ENCODE measurements around the gene CEP63.
"Not testable (repeated sequence)": the region's sequence is repeated elsewhere in the genome, so short reads cannot be mapped to it uniquely, and the experiment has no call there.

CEP63 gene

GRCh38 chr3:134522541-134522940, 36.7 kb downstream of the CEP63 start:
- DNase-seq: no peak

- no peak for DNase-seq
Measured at GRCh38 chr3:134525293-134525692, 39.4 kb downstream of the CEP63 start.

DNA sequence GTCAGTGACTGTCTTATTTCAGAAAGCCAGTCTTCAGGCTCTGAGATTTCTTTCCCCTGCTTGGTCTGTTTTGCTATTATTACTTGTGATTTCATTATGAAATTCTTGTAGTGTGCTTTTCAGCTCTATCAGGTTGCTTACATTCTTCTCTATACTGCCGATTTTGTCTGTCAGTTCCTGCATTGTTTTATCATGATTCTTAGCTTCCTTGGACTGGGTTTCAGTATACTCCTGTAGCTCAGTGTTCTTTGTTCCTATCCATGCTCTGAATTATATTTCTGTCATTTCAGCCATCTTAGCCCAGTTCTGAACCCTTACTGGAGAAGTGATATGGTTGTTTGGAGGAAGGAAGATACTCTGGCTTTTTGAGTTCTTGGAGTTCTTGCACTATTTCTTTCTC, 40.5 kb downstream of the CEP63 start:
- no peak for DNase-seq

- DNase-seq: peak; percentile 10 to 28
Measured at GRCh38 chr3:134527037-134527436, 41.2 kb downstream of the CEP63 start.

DNA sequence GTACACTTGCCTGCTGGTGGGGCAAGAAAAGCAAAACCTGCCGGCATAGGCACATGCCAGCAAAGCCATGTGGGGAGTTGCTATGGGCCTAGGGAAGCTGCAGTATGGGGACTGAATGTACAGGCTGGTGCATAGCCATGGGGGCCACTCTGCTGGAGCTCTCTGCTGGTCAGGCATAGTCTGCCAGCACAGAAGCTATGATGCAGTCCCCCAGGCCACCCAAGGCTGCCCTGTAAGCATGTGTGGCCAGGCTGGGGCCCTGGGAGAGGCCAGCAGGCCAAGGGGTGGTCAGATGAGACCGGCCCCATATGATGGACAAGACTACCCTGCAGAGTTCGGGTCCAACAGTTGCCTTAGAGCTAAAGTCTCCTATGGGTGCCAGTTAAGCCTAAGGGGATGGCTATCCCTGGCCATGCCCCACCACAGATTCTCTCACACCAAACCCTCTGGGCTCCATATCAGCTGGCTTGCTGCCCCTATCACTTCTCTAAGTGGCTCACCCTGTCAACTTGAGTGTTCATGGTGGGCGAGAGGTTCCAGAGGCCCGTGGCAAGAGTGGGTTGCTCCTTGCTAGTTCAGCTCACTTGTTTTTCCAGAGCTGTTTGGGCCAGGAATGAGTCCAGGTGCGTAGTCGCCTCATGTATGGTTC, 41.8 kb downstream of the CEP63 start:
- no peak for DNase-seq

DNA sequence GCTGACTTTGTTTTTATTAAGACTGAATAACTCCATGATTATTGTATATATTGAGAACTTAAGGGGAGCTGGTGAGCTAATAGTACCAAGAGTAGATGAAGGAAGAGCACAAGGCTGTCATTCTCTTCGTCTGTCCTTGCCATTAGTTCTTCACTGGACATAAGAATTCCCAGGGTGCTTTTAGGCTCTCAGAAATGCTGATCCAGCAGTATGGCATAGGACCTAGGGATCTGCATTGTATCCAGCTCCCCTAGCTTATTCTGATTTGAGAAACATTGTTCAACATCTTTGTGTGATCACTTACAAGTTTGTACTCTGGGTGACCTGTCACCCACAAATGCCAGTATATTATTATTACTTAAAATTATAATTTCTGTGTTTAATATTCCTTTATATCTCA, 47.6 kb downstream of the CEP63 start:
- DNase-seq: no peak

DNA sequence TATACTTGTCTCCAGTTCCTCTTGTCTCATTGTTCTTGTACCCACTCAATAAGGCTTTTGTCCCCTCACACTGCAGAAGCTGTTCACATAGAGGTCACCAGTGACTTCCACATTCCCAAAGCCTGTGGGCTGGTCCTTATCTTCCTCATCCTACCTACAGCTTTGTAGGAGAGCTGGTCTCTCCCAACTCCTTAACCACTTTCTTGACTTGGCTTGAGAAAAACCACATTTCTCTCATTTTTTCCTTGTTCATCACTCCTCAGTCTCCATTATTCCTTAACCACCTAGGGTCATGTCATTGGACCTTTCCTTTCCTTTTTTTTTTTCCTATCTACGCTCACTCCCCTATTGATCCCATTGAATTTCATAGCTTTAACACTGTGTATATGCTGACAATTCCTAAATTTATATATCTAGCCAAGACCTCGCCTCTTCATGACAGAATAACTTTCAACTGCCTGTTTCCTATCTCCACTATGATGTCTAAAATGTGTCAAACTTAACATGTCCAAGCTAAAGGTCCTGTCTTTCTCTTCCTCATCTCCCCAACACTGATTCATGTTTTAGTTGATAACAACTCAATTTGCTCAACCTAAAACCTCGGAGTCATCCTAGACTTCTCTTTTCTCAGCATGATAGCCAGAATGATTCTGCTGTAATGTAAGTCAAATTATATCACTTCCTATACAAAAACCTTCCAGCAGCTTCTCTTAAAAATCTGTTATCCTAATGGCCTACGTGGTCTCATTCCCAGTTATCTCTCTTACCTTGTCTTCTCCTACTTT, 49.5 kb downstream of the CEP63 start:
- DNase-seq: no peak

- DNase-seq: peak; percentile 39 to 65
Measured at GRCh38 chr3:134536781-134537180, 50.9 kb downstream of the CEP63 start.

- DNase-seq: peak in 1 of 2 experiments; percentile 25
Measured at GRCh38 chr3:134542287-134542958, 56.6 kb downstream of the CEP63 start.

DNA sequence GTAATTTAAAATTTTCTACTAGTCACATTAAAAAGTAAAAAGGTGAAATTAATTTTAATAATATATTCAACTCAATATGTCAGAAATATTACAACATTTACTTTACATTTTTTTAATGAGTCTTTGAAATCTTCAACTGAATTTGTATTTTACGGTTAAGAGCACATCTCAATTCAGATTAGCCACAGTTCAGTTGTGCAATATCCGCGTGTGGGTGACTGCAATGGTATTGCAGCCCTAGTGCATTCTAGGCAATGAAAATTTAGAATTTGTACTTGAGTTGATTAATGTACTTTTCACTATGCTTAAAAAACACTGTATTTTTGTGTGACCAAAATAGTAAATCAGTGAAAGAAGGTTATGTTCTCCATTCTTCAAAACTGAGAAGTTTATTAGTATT, 57.3 kb downstream of the CEP63 start:
- DNase-seq: peak; percentile 89 to 90

- DNase-seq: peak; percentile 60 to 74
Measured at GRCh38 chr3:134544316-134544715, 58.5 kb downstream of the CEP63 start.

DNA sequence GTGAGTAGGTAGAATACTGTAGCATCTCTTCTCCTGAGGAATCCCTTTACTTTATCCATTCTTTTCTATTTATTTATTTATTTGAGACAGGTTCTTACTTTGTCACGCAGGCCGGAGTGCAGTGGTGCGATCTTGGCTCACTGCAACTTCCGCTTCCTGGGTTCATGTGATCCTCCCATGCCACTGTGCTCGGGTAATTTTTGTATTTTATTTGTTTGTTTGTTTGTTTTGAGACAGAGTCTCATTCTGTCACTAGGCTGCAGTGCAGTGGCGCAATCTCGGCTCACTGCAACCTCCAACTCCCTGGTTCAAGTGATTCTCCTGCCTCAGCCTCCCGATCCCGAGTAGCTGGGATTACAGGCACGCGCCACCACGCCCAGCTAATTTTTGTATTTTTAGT, 58.9 kb downstream of the CEP63 start:
- DNase-seq: not testable (repeated sequence)

- DNase-seq: peak in 1 of 2 experiments; percentile 19
Measured at GRCh38 chr3:134545818-134546217, 60.0 kb downstream of the CEP63 start.

- DNase-seq: peak; percentile 30 to 32
Measured at GRCh38 chr3:134552784-134553183, 66.9 kb downstream of the CEP63 start.

- DNase-seq: peak in 1 of 2 experiments; percentile 7
Measured at GRCh38 chr3:134559591-134559990, 73.7 kb downstream of the CEP63 start.

- no peak for DNase-seq
Measured at GRCh38 chr3:134562055-134562454, 76.2 kb downstream of the CEP63 start.

DNA sequence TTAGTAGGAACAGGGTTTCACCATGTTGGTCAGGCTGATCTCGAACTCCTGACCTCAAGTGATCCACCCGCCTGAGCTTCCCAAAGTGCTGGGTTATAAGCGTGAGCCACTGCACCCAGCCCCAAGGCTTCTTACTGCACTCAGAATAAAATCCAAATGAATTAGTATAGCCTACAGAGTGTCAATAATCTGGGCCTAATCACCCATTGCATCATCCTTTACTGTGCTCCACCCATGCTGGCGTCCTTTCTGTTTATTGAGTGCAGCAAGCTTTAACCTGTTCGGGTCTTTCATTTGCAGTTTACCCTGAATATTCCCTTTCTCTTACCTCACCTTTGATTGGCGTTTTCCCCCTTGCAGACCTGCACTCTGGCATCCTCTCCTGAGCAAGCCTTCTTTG, 77.7 kb downstream of the CEP63 start:
- no peak for DNase-seq

DNA sequence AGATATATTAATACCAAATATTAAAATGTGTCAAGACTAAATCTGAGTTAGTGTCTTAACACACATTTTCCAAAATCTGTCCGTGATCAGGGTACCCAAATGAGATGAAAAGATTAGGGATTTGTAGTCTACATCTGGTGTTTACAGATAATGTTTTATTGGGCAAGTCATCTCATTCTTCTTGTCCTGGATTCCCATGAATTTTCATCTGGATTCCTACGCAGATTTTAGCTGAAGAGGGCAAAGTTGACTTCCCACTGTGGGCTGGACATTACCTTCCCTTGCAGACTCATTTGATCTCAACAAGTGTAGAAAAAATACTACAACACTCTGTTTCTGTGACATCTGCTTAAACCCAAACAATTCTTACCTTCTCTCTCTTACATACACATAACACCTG, 79.1 kb downstream of the CEP63 start:
- no peak for DNase-seq

GRCh38 chr3:134567605-134568004, 81.7 kb downstream of the CEP63 start:
- no peak for DNase-seq

- DNase-seq: no peak
Measured at GRCh38 chr3:134568790-134569189, 82.9 kb downstream of the CEP63 start.

- DNase-seq: not testable (repeated sequence)
Measured at GRCh38 chr3:134569899-134570298, 84.0 kb downstream of the CEP63 start.

GRCh38 chr3:134576426-134576825, 90.6 kb downstream of the CEP63 start:
- DNase-seq: no peak

GRCh38 chr3:134576831-134577230, 91.0 kb downstream of the CEP63 start:
- DNase-seq: no peak

- DNase-seq: no peak
Measured at GRCh38 chr3:134579141-134579665, 93.3 kb downstream of the CEP63 start.

Data from AML-193 (cell line).